Measurements from ENCODE around the gene CYRIA. TPM values are rescaled to one million over a fixed set of nuclear protein-coding genes. Genes with fewer than 3 reads are reported as not detected.

Gene CYRIA
- 1 to 10 TPM in 3 of 4 donors, under 1 TPM in 1; 0.42 to 5.1 (median 1.8) TPM for total RNA-seq

DNA sequence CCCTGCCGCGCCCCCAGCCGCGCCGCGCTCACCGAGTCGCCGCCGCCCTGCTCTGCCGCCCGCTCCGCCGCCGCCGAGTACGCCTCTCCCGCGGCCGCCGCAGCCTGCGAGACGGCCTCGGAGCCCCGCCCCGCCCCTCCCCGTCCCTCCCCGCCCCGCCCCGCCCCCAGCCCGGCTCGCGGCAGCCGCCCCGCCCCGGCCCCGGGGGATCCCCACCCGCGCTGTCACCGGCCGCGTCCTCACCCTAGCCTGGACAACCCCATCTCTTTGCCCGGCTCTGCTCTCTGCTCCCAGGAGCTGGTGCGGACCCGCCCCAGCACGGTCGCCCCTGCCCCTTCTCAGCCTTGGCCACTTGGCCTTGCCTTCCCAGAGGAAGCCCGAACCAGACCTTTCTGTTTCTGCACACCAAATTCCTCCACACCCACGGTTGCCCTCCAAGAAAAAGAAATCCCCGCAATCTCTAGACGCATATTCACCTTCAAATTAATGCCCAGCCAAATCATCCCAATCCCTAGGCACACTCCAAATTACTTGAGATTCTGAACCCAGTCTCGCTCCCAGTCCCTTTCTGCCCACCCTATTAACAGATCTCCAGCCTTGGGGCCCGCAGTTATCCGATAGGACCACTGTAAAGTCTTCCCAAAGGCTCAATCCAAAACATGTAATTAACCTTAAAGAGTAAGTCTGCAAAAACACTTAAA lies at the start of gene CYRIA:
Gene CYRIA (minus strand): TSS at position 87 of the 701 bp plus-strand sequence. CDS start 77,715 bp downstream, outside the sequence.
- no peak for TF ChIP-seq POLR2A (IDR thresholded peaks at IDR 0.05)
- TF ChIP-seq, protein P1, sequence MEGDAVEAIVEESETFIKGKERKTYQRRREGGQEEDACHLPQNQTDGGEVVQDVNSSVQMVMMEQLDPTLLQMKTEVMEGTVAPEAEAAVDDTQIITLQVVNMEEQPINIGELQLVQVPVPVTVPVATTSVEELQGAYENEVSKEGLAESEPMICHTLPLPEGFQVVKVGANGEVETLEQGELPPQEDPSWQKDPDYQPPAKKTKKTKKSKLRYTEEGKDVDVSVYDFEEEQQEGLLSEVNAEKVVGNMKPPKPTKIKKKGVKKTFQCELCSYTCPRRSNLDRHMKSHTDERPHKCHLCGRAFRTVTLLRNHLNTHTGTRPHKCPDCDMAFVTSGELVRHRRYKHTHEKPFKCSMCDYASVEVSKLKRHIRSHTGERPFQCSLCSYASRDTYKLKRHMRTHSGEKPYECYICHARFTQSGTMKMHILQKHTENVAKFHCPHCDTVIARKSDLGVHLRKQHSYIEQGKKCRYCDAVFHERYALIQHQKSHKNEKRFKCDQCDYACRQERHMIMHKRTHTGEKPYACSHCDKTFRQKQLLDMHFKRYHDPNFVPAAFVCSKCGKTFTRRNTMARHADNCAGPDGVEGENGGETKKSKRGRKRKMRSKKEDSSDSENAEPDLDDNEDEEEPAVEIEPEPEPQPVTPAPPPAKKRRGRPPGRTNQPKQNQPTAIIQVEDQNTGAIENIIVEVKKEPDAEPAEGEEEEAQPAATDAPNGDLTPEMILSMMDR (IDR thresholded peaks at IDR 0.05): no peak
- 21 to 31% methylated on average over 7 to 8 of the region's 54 CpGs for WGBS, 2 donors

DNA sequence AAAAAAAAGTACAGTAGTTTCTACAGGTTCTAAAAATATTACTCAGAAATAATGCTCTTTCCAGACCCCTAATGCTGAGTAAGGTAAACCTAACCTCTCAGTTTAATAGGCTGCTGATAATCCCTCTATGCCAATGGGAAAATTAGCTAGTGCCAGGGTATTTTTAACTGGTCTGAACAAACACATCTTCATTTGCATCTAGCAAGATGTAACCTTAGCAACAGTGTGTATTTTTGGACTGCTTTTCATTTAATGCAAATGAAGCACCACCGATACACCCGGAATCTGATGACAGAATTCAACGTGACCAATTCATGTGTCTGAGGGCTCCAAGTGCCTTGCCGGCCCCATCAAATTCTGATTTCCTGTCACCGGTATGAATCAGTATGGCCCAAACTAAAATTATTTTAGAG lies 47.4 kb upstream of the CYRIA start:
- no peak for DNase-seq
- H3K4me1 ChIP-seq: peaks cover 0 to 8% (median 0%) of the 10 kb centered on the region in 3 donors
- H3K4me3 ChIP-seq: no peak overlapping the region
- intact Hi-C loops (cut with DNase I): no loop called here
- no peaks in the 10 kb centered on the region for H3K27me3 ChIP-seq
- TF ChIP-seq, protein P1 (IDR thresholded peaks at IDR 0.05): no peak
- no peak for TF ChIP-seq POLR2A (IDR thresholded peaks at IDR 0.05)
- no peaks in the 10 kb centered on the region for H3K9me3 ChIP-seq
- H3K36me3 ChIP-seq: no peaks in the 10 kb centered on the region
- no peak overlapping the region for H3K27ac ChIP-seq
- 57 to 62% methylated on average over 5 of the region's 5 CpGs for WGBS, 2 donors

More for the DNA sequence above, at the start of gene CYRIA:
- H3K27ac ChIP-seq: peak within 1 kb of the TSS; percentile 71 to 90 (median 75)
- no peaks in the 10 kb centered on the region for H3K36me3 ChIP-seq
- intact Hi-C loops (cut with DNase I): no loop called here
- peaks cover 13 to 49% (median 29%) of the 10 kb centered on the region in 3 donors for H3K4me1 ChIP-seq
- peak within 1 kb of the TSS; percentile 44 to 77 (median 64) for H3K4me3 ChIP-seq
- peaks cover 0 to 18% (median 0%) of the 10 kb centered on the region in 4 donors for H3K27me3 ChIP-seq
- DNase-seq: no peak
- H3K9me3 ChIP-seq: no peaks in the 10 kb centered on the region

DNA sequence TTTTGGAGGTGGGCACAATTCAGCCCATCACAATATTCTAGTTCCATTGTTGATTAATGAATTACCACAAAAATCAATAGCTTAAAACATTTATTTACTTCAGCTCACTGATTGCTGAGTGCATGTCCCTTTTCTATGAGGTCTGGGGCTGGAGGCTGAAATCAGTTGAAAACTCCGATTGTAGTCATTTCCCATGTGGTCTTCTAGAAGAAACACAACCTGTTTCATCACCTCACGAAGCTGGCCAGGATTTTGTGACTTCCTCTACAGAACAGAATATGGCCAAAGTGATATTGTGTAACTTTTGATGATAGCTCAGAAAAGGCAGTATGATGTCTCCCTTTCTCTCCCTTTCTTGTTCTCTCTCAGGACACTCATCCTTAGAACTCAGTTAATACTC lies 44.1 kb upstream of the CYRIA start:
- DNase-seq: no peak
- intact Hi-C loops (cut with DNase I): no loop called here
- Histone ChIP-seq H3K27ac (no peak overlapping the region), H3K9me3 (no peaks in the 10 kb centered on the region), H3K4me3 (no peak overlapping the region), H3K27me3 (peaks cover 0 to 4% (median 0%) of the 10 kb centered on the region in 4 donors), H3K36me3 (no peaks in the 10 kb centered on the region), H3K4me1 (no peaks in the 10 kb centered on the region)
- 68 to 78% methylated on average over 2 of the region's 2 CpGs for WGBS, 2 donors
- TF ChIP-seq, protein P1 (IDR thresholded peaks at IDR 0.05): no peak
- TF ChIP-seq POLR2A (IDR thresholded peaks at IDR 0.05): no peak

DNA sequence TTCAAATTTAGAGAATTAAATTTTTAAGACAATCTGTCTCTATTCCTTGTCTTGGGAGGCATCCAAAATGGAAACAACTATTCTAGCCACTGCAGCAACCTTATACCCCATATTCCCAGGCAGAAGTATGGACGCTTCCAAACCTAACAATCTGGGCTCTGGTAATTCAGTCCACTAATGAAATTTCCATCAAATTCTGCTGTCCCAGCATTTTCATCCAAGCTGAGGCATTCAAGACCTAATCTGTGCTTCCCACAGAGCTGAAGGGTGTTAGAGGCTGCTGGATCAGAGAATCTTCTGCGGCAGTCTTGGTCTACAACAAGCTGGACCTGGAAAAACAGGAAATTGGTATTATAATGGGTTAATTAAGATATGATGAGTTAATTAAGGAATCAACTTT lies 42.5 kb upstream of the CYRIA start:
- H3K9me3 ChIP-seq: no peaks in the 10 kb centered on the region
- peaks cover 0 to 4% (median 0%) of the 10 kb centered on the region in 4 donors for H3K27me3 ChIP-seq
- no peaks in the 10 kb centered on the region for H3K4me1 ChIP-seq
- intact Hi-C loops (cut with DNase I): no loop called here
- no peaks in the 10 kb centered on the region for H3K36me3 ChIP-seq
- 91 to 97% methylated on average over 2 of the region's 2 CpGs for WGBS, 2 donors
- DNase-seq: no peak
- TF ChIP-seq, protein P1 (IDR thresholded peaks at IDR 0.05): no peak
- no peak for TF ChIP-seq POLR2A (IDR thresholded peaks at IDR 0.05)
- no peak overlapping the region for H3K27ac ChIP-seq
- H3K4me3 ChIP-seq: no peak overlapping the region

DNA sequence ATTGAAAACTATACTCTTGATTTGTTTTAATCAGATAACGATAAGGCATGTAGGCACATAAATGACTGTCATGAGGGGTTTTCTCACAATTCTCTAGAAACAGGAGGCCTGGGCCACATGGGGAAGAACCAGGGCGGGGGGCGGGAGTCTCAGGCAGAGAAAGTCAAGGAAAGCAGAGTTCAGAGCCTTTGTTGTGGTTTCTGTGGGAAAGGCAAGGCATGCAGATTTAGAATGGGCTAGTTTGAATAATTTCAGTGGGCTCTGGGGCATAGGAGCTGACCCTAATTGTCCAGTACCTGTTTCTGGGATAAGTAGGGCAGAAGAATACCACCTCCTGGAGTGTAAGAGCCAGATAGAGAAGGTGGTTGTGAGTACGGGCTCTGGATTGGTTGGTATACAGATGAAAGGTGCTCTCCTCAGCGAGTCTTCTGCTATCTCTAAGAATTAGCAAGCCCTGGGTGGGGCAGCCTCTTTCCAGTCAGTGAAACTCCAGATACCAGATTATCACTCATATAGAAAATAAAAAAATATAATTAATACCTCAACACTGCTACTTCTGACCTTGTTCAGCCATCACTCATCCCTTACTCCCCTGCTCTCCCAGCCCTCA lies 41.5 kb upstream of the CYRIA start:
- intact Hi-C loops (cut with DNase I): no loop called here
- no peak overlapping the region for H3K4me3 ChIP-seq
- TF ChIP-seq, protein P1 (IDR thresholded peaks at IDR 0.05): no peak
- no peak for TF ChIP-seq POLR2A (IDR thresholded peaks at IDR 0.05)
- 78 to 87% methylated on average over 5 of the region's 5 CpGs for WGBS, 2 donors
- no peak overlapping the region for H3K27ac ChIP-seq
- H3K36me3 ChIP-seq: no peaks in the 10 kb centered on the region
- no peaks in the 10 kb centered on the region for H3K9me3 ChIP-seq
- peaks cover 0 to 4% (median 0%) of the 10 kb centered on the region in 4 donors for H3K27me3 ChIP-seq
- H3K4me1 ChIP-seq: no peaks in the 10 kb centered on the region
- no peak for DNase-seq
